OCI-M1 (cell line): ENCODE data around the gene VPS37C.
"Not testable (repeated sequence)": the region's sequence is repeated elsewhere in the genome, so short reads cannot be mapped to it uniquely, and the experiment has no call there.

ENCODE experiments used
- DNase-seq: peaks from one replicate; lab custom pipeline; 2025; lab: John Stamatoyannopoulos, UW

The VPS37C gene

GRCh38 chr11:61094167-61094566, 67.1 kb downstream of the VPS37C start:
- not testable (repeated sequence) for DNase-seq

GRCh38 chr11:61092908-61093763, 68.1 kb downstream of the VPS37C start:
- no peak for DNase-seq

- DNase-seq = no peak
These were observed 68.9 kb downstream of the VPS37C start for GRCh38 chr11:61092280-61092766.

- no peak for DNase-seq
These were observed 69.6 kb downstream of the VPS37C start for GRCh38 chr11:61091373-61092279.

- no peak for DNase-seq
These were observed 70.2 kb downstream of the VPS37C start for GRCh38 chr11:61090982-61091372.

- no peak for DNase-seq
These were observed 70.7 kb downstream of the VPS37C start for GRCh38 chr11:61090521-61090920.

GRCh38 chr11:61089806-61090491, 71.3 kb downstream of the VPS37C start:
- DNase-seq = no peak

- no peak for DNase-seq
These were observed 73.7 kb downstream of the VPS37C start for GRCh38 chr11:61087426-61088119.

GRCh38 chr11:61083601-61084147, 77.6 kb downstream of the VPS37C start:
- no peak for DNase-seq

- no peak for DNase-seq
These were observed 78.2 kb downstream of the VPS37C start for GRCh38 chr11:61082931-61083531.

GRCh38 chr11:61082062-61082870, 79.0 kb downstream of the VPS37C start:
- no peak for DNase-seq

- DNase-seq = no peak
These were observed 80.1 kb downstream of the VPS37C start for GRCh38 chr11:61080986-61081590.

GRCh38 chr11:61080526-61080925, 80.7 kb downstream of the VPS37C start:
- no peak for DNase-seq
